ENCODE measurements around the gene CELF2. TPM values are rescaled to one million over a fixed set of nuclear protein-coding genes. Genes with fewer than 3 reads are reported as not detected.

The CELF2 gene
- total RNA-seq, 1 experiment from 2014 or later: 28.7 TPM

GRCh38 chr10:11152801-11153200 lies 135.1 kb downstream of the CELF2 start:
- DNase-seq: no peak
- Histone ChIP-seq H3K27me3 (ENCODE audit: insufficient read depth, low read length) (no peaks in the 10 kb centered on the region), H3K23me2 (ENCODE audit: insufficient read length, low read depth, low read length, poor library complexity, severe bottlenecking) (no peaks in the 10 kb centered on the region), H3K18ac (ENCODE audit: insufficient read length, low read depth, low read length) (no peak overlapping the region), H3K79me1 (ENCODE audit: insufficient read depth, low read depth, low read length, poor library complexity, severe bottlenecking) (no peaks in the 10 kb centered on the region), H2AFZ (ENCODE audit: low read length) (no peak overlapping the region), H2BK5ac (ENCODE audit: insufficient read length, low read length) (no peak overlapping the region), H3K79me2 (ENCODE audit: insufficient read depth, low read length) (peaks cover 1% of the 10 kb centered on the region; the same call in 1 of the 2 replicates), H3K27ac (ENCODE audit: insufficient read length, low read depth, low read length) (no peak overlapping the region), H3K9me3 (ENCODE audit: control insufficient read depth, low read depth, low read length) (no peaks in the 10 kb centered on the region), H3K14ac (ENCODE audit: insufficient read depth, low read length) (no peak overlapping the region), H2BK20ac (ENCODE audit: low read depth, low read length, poor library complexity, severe bottlenecking) (no peak overlapping the region), H3K4me1 (ENCODE audit: insufficient read depth, low read length) (peaks cover 18% of the 10 kb centered on the region; the same call in 1 of the 2 replicates), H2BK12ac (ENCODE audit: insufficient read length, low read depth, low read length) (no peak overlapping the region), H3K9ac (ENCODE audit: extremely low read depth, insufficient read length, low read length) (no peak overlapping the region), H4K8ac (replicated peaks; ENCODE audit: insufficient read length, low read depth, low read length) (no peak overlapping the region), H2BK120ac (ENCODE audit: low read depth, low read length, poor library complexity, severe bottlenecking) (no peak overlapping the region), H2BK15ac (ENCODE audit: low read depth, low read length) (no peak overlapping the region), H4K20me1 (ENCODE audit: control insufficient read depth, insufficient read depth, insufficient read length) (no peaks in the 10 kb centered on the region), H3K56ac (ENCODE audit: insufficient read length, low read depth, low read length) (no peak overlapping the region), H4K5ac (ENCODE audit: insufficient read length, low read depth, low read length) (no peak overlapping the region), H3K4ac (ENCODE audit: low read depth, low read length) (no peak overlapping the region), H3K4me2 (ENCODE audit: insufficient read depth, insufficient read length, low read length) (no peak overlapping the region), H2AK5ac (ENCODE audit: insufficient read length, low read length) (no peak overlapping the region), H3T11ph (ENCODE audit: low read length) (no peak overlapping the region), H3K23ac (ENCODE audit: insufficient read length, low read depth, low read length) (no peak overlapping the region), H4K91ac (ENCODE audit: insufficient read length, low read depth, low read length) (no peak overlapping the region)
- no CpG with 5 or more reads among the region's 5 CpGs for WGBS (ENCODE audit: extremely low coverage, insufficient read length, low lambda C conversion rate)
- no peak overlapping the region for H3K4me3 Mint-ChIP-seq
- H3K27me3 Mint-ChIP-seq (ENCODE audit: low read depth): no peaks in the 10 kb centered on the region
- H3K36me3 Mint-ChIP-seq (ENCODE audit: insufficient read depth in 1 of 3, low read depth in 3 of 3): no peaks in the 10 kb centered on the region
- H3K27ac Mint-ChIP-seq: no peak overlapping the region
- TF ChIP-seq CTCF (conservative IDR thresholded peaks at IDR 0.05): no peak
- H3K4me1 Mint-ChIP-seq: peaks cover 69 to 75% of the 10 kb centered on the region in 2 experiments
- H3K9me3 Mint-ChIP-seq: no peaks in the 10 kb centered on the region
